ENCODE results near the gene NKD1.
"Not testable (repeated sequence)": the region's sequence is repeated elsewhere in the genome, so short reads cannot be mapped to it uniquely, and the experiment has no call there.

NKD1 gene

GRCh38 chr16:50548125-50548908 is at the start of gene NKD1:
Gene NKD1, plus strand, starts transcription at chr16:50548396. Its CDS starts 158 bp downstream, at chr16:50548554.
- no peak for DNase-seq (ENCODE audit: low read depth)

GRCh38 chr16:50498431-50499155 is 49.6 kb upstream of the NKD1 start:
- no peak for DNase-seq (ENCODE audit: low read depth)

- no peak for DNase-seq (ENCODE audit: low read depth)
These were observed 48.9 kb upstream of the NKD1 start for GRCh38 chr16:50499254-50499653.

- no peak for DNase-seq (ENCODE audit: low read depth)
These were observed 47.9 kb upstream of the NKD1 start for GRCh38 chr16:50500171-50500874.

DNA sequence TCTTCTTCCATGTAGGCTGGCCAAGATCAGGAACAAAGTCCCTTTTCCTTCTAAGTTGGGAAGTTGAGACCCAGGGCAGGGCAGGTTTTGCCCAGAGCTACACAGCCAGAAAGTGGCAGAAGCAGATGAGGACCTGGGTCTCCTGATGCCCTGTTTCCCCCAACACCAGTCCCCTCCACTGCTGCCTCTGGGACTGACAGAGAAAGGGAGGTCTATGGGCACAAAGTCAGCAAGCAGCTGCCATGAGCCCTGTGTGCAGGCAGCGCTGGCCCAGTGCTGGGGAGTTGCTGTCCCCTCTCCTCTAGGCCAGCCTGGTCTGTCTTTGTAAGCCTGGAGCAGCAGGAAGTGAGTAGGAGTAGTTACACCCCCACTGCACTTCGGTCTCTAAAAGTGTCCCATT is 46.9 kb upstream of the NKD1 start:
- DNase-seq (ENCODE audit: low read depth) = no peak

GRCh38 chr16:50501986-50502615 is 46.1 kb upstream of the NKD1 start:
- no peak for DNase-seq (ENCODE audit: low read depth)

GRCh38 chr16:50502616-50503011 is 45.6 kb upstream of the NKD1 start:
- DNase-seq (ENCODE audit: low read depth) = no peak

DNA sequence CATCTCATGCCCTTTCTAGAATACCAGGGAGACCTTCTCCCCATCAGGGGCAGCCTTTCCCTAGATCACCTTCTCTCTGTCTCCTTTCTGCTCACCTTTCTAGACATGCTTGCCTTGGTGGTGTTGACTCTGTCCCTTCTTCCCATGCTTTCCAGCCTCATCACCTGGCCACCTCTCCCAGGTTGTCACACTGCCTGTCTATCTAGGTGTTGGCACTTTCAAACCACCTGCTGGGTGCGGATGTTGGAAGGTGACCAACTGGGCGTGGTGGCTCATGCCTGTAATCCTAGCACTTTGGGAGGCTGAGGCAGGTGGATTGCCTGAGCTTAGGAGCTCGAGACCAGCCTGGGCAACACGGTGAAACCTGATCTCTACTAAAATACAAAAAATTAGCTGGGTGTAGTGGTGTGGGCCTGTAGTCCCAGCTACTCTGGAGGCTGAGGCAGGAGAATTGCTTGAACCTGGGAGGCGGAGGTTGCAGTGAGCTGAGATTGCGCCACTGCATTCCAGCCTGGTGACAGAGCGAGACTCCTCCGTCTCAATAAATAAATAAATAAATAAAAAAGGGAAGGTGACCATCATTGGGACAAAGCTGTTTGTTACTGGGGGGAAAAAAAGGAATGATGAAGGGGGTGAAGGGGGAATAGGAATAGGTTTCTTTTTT is 44.2 kb upstream of the NKD1 start:
- not testable (repeated sequence) for DNase-seq (ENCODE audit: low read depth)

DNA sequence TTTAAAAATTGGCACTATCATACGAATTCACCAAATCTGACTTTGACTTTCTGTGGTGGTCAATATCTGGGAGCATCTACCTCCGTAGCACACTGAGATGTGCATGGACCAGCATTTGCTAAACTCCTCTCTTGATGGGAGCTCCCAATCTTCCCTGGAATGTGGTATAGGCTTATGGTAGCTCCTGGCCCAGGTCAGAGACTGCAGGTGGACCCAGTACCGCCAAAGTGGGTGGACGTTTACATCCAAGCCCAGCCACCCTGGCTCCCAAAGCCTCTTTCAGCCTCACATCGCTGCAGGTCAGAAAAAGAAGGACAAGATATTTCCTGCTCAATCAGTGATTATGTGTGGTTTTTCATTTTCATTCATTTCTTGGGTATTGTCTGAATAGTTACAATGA is 43.1 kb upstream of the NKD1 start:
- no peak for DNase-seq (ENCODE audit: low read depth)

- no peak for DNase-seq (ENCODE audit: low read depth)
These were observed 42.3 kb upstream of the NKD1 start for GRCh38 chr16:50505714-50506542.

DNA sequence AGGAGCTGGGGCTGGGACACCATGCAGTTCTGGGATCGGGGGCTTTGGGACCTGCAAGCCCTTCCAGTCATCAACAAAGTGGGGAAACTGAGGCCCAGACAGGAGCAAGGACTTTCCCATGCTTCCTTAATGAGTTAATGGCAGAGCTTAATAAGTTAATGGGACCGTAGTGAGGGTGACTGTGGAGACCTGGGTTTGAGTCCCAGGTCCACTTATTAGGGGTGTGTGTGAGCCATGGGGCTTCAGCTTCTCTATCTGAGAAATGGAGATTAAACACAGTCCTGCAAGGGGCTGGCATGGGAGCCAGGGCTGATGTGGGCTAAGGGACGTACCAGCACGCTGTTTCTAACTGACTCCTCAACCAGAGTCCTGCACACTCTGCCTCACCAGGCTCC is 41.7 kb upstream of the NKD1 start:
- DNase-seq (ENCODE audit: low read depth) = no peak

DNA sequence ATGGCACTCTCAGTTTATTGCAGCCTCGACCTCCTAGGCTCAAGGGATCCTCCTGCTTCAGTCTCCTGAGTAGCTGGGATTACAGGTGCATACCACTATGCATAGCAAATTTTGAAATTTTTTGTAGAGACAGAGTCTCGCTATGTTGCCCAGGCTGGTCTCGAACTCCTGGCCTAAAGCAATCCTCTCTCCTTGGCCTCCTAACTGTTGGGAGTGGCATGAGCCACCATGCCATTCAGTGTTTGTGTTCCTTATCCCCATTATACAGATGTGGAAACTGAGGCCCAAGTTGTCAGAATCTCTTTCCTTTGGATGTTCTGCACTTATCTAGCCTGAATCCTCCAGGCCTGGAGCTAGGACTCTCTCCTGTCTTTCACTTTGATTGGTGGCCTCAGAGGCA is 40.8 kb upstream of the NKD1 start:
- DNase-seq (ENCODE audit: low read depth) = no peak

DNA sequence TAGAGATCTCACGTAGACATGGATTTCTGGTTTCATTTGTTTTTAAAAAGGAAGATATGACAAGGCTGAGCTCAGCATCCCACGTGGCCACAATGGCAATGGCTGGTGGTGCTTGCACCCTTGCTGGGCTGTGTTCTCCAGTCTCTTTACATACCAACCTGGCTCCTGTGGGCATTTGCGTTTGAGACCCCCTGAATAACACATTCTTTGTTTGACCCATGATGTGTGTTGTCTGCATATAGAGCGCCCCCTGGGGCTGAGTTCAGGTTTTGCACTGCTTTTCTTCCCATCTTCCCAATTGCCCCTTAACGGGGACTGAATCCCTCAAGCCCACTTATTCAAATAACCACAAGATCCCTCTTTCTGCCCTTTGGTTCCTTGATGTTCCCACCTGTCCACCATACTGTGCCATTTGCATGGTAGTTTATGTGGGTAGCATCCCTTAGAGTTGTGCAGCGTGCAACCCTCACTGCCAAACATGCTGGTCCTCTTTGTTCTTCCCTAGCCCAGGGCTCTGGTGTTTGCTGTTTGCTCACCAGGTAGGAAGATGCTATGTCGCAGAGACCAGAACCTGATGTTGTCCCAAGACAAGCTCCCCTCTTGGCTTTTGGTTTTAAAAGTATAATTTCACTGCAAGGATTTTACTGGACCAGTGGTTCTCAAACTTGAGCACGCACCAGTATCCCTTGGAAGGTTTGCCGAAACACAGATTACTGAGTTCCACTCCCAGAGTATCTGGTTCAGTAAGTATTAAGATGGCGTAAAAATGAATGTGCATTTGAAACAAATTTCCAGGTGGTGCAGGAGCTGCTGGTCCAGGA is 38.5 kb upstream of the NKD1 start:
- no peak for DNase-seq (ENCODE audit: low read depth)

DNA sequence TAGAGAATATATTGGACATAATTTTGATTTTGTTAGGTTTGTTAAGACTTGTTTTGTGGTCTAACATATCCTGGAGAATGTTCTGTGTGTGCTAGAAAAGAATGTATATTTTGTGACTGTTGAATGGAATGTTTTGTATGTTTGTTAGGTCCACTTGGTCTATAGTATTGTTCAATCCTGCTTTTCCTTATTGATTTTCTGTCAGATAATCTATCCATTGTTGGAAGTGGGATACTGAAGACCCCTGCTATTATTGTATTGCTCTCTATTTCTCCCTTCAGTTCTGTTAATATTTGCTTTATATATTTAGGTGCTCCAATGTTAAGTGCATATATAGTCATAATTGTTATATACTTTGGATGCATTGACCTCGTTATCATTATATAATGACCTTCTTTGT is 33.0 kb upstream of the NKD1 start:
- no peak for DNase-seq (ENCODE audit: low read depth)

GRCh38 chr16:50516401-50516800 is 31.8 kb upstream of the NKD1 start:
- no peak for DNase-seq (ENCODE audit: low read depth)

GRCh38 chr16:50516890-50517289 is 31.3 kb upstream of the NKD1 start:
- no peak for DNase-seq (ENCODE audit: low read depth)

- no peak for DNase-seq (ENCODE audit: low read depth)
These were observed 30.5 kb upstream of the NKD1 start for GRCh38 chr16:50517450-50518252.

DNA sequence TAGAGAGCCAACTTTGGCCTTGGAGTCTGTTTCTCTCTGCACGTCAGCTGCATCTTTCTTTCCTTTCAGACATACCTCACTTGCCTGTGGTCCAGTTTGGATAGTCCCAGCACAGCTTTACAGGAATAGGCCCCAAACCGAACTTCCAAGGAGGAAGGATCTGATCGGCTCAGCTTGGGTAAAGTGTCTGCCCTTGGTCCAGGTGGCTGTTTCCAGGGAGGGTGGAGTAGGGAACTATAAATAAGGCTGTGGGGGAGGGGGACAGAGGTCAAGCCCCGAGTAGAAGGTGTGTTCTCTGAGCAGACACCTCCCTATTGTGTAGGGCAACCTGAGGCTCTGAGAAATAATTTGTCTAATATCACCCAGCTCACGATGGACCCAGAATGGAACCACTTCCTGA is 29.2 kb upstream of the NKD1 start:
- no peak for DNase-seq (ENCODE audit: low read depth)

DNA sequence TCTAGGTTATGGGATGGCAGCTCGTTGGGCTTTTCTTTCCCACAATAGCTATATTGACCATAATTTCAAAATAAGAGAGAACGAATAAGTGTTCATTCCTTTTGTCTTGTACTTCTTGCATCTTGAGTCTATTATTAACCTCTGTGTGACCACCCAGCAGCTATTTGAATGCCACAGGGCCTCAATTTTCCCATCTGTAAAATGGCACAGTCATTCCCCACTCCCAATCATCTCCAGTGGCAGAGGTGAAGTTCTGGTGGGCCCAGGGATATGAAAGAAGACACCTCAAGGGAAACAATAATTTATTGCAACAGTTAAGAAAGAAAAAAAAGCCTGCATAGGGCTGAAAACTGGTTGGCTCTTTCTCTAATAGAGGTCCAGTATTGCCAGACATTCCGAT is 28.6 kb upstream of the NKD1 start:
- DNase-seq (ENCODE audit: low read depth) = no peak
